ENCODE measurements around the gene ST7. TPM values are rescaled to one million over a fixed set of nuclear protein-coding genes. Genes with fewer than 3 reads are reported as not detected.
"Not testable (repeated sequence)": the region's sequence is repeated elsewhere in the genome, so short reads cannot be mapped to it uniquely, and the experiment has no call there.

The ST7 gene
- total and polyA plus RNA-seq, 8 donors, result 7.5 to 49.0 (median 16.1) TPM

DNA sequence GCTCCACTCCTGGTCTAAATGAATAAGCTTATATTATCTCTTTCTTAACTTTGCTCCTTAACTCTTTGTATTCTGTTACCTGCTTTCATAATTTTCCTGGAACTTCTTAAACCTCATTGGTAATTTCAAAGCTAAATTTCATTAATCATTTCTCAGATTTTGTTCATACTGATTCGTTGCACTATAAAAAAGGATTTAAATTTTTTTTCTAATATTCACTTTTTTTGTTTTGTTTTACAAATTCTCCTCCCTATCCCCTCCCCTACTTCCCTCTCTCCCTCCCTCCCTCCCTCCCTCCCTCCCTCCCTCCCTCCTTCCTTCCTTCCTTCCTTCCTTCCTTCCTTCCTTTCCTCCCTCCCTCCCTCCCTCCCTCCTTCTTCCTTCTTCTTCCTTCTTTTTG, 14.7 kb downstream of the ST7 start:
- Histone ChIP-seq H3K9me3 (no peaks in the 10 kb centered on the region), H3K4me1 (peaks cover 0 to 25% (median 5%) of the 10 kb centered on the region in 4 donors), H3K4me3 (no peak overlapping the region), H3K36me3 (no peaks in the 10 kb centered on the region), H3K27ac (no peak overlapping the region), H3K27me3 (no peaks in the 10 kb centered on the region)
- TF ChIP-seq POLR2AphosphoS5 (IDR thresholded peaks at IDR 0.05) (no peak), EP300 (IDR thresholded peaks at IDR 0.05) (no peak), POLR2A (IDR thresholded peaks at IDR 0.05) (no peak)
- TF ChIP-seq, protein P1, sequence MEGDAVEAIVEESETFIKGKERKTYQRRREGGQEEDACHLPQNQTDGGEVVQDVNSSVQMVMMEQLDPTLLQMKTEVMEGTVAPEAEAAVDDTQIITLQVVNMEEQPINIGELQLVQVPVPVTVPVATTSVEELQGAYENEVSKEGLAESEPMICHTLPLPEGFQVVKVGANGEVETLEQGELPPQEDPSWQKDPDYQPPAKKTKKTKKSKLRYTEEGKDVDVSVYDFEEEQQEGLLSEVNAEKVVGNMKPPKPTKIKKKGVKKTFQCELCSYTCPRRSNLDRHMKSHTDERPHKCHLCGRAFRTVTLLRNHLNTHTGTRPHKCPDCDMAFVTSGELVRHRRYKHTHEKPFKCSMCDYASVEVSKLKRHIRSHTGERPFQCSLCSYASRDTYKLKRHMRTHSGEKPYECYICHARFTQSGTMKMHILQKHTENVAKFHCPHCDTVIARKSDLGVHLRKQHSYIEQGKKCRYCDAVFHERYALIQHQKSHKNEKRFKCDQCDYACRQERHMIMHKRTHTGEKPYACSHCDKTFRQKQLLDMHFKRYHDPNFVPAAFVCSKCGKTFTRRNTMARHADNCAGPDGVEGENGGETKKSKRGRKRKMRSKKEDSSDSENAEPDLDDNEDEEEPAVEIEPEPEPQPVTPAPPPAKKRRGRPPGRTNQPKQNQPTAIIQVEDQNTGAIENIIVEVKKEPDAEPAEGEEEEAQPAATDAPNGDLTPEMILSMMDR (IDR thresholded peaks at IDR 0.05), result no peak
- intact Hi-C loops (cut with DNase I; ENCODE audit: low total_unique reads), result no loop called here
- 74 to 89% (median 83%) methylated on average over 1 of the region's 1 CpG for WGBS, 5 donors
- no peak for DNase-seq

DNA sequence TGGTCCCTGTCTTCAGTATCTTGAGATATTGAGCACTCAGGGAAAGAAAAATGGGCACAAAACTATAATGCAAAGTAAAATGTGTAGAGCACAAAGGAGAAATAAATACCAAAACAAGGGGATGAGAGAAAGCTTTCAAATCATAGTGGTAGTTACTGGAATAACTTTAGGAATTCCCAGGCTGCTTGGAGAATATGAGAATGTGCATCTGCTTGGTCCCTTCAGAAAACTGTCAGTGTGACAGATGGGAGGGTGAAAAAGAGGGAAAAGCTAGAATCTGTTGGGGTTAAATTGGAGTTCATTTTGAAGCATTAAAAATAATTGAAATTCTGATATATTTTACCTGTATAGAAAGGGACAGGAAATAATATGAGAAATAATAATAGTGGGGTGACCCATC, 15.3 kb downstream of the ST7 start:
- Histone ChIP-seq H3K9me3 (no peaks in the 10 kb centered on the region), H3K36me3 (no peaks in the 10 kb centered on the region), H3K27ac (no peak overlapping the region), H3K4me1 (peaks cover 0 to 25% (median 5%) of the 10 kb centered on the region in 4 donors), H3K4me3 (no peak overlapping the region), H3K27me3 (no peaks in the 10 kb centered on the region)
- intact Hi-C loops (cut with DNase I; ENCODE audit: low total_unique reads), result no loop called here
- TF ChIP-seq POLR2A (IDR thresholded peaks at IDR 0.05) (no peak), EP300 (IDR thresholded peaks at IDR 0.05) (no peak), POLR2AphosphoS5 (IDR thresholded peaks at IDR 0.05) (no peak)
- TF ChIP-seq, protein P1 (IDR thresholded peaks at IDR 0.05), result no peak
- no peak for DNase-seq

DNA sequence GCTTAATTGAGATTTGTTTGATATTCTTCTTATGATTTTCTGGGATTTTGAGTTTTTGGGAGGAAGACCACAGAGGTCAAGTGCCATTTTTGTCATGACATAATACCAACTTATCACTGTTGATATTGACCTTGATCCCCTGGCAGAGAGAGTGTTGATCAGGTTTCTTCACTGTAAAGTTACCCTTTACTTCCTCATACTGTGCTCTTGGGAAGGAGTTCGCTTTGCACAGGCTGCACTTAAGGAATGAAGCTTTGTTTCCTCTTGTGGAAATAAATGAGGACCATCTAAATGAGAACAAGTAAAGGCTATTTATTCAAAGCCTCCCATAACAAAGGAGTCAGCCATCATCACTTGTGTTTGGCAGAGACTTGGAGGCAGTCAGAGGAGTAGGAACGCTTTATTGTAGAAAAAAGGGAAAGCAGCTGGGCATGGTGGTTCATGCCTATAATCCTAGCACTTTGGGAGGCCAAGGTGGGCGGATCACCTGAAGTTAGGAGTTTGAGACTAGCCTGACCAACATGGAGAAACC, 16.1 kb downstream of the ST7 start:
- no peak for DNase-seq
- no peaks in the 10 kb centered on the region for H3K9me3 ChIP-seq
- no peak overlapping the region for H3K4me3 ChIP-seq
- intact Hi-C loops (cut with DNase I; ENCODE audit: low total_unique reads), result no loop called here
- TF ChIP-seq POLR2AphosphoS5 (IDR thresholded peaks at IDR 0.05), result no peak
- TF ChIP-seq, protein P1 (IDR thresholded peaks at IDR 0.05), result no peak
- no peak for TF ChIP-seq POLR2A (IDR thresholded peaks at IDR 0.05)
- TF ChIP-seq EP300 (IDR thresholded peaks at IDR 0.05), result no peak
- H3K27me3 ChIP-seq, result no peaks in the 10 kb centered on the region
- 80 to 94% (median 86%) methylated on average over 3 of the region's 3 CpGs for WGBS, 5 donors
- H3K27ac ChIP-seq, result no peak overlapping the region
- H3K4me1 ChIP-seq, result peaks cover 0 to 25% (median 5%) of the 10 kb centered on the region in 4 donors
- H3K36me3 ChIP-seq, result no peaks in the 10 kb centered on the region

DNA sequence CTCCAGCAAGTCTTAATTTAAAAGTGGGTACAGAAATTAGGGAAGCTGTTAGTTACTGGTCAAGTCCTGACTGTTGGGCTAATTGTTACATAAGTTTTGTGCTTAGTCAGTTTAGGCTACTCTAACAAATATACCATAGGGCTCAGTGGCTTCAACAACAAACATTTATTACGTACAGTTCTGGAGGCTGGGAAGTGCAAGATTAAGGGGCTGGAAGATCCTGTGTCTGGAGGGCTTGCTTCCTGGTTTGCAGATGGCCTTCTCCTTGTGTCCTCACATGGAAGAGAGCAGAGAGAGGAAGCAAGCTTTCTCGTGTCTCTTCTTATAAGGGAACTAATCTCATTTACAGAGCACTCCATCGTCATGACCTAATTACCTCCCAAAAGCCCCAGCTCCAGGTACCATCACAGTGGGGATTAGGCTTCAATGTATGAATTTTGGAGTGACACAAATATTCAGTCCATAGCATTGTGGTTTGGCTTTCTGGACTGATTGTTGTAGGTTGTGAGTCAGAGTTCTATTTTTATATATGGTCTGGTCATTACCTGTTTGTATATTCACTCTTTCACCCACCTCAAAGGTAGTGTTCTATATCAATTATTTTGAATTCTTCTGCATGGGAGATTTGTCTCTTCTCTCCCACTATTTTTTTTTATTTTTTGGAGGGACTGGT, 17.1 kb downstream of the ST7 start:
- Histone ChIP-seq H3K36me3 (no peaks in the 10 kb centered on the region), H3K9me3 (no peaks in the 10 kb centered on the region), H3K4me3 (no peak overlapping the region), H3K4me1 (peaks cover 0 to 25% (median 5%) of the 10 kb centered on the region in 4 donors), H3K27ac (no peak overlapping the region), H3K27me3 (no peaks in the 10 kb centered on the region)
- 70 to 87% (median 84%) methylated on average over 3 of the region's 3 CpGs for WGBS, 5 donors
- TF ChIP-seq EP300 (IDR thresholded peaks at IDR 0.05), result no peak
- TF ChIP-seq, protein P1 (IDR thresholded peaks at IDR 0.05), result no peak
- TF ChIP-seq POLR2A (IDR thresholded peaks at IDR 0.05), result no peak
- no peak for TF ChIP-seq POLR2AphosphoS5 (IDR thresholded peaks at IDR 0.05)
- DNase-seq, result no peak
- intact Hi-C loops (cut with DNase I; ENCODE audit: low total_unique reads), result no loop called here

DNA sequence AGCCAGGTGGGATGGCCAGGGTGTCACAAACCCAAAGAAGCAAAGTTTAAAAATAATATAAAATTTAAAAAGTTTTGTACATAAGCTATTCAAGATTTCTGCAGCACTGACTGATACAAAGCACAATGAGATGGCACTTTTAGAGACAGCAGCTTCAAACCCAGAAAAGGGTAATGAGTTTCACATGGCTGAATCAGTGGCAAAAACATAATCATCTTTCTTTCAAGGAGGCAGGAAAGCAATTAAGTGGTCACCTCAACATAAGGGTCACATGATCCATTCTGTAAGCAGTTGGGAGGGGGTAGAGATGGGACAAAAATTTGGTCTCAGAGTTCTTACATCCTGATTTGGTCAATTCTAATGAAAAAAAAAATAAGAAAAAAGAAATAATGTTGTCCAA, 17.9 kb downstream of the ST7 start:
- H3K9me3 ChIP-seq; H3K4me3 ChIP-seq; H3K27ac ChIP-seq; DNase-seq; intact Hi-C loops (cut with DNase I; ENCODE audit: low total_unique reads); H3K27me3 ChIP-seq; H3K36me3 ChIP-seq: not testable (repeated sequence)
- peaks cover 0 to 25% (median 5%) of the 10 kb centered on the region in 4 donors for H3K4me1 ChIP-seq
